SK-N-SH treated with all-trans-retinoic acid at 6 μM for 48 hours (cell line): Measurements from ENCODE around the gene SELL.
"Not testable (repeated sequence)": the region's sequence is repeated elsewhere in the genome, so short reads cannot be mapped to it uniquely, and the experiment has no call there.

Source experiments
- ATAC-seq: fragments of 200-7000 bp; cut with Tn5 transposase; 3 replicates; pipeline ENCODE4 v1.9.1; 2020; ENCODE audit warnings: mild to moderate bottlenecking, moderate library complexity
- ARNTL ChIP-seq: fragments of 450-650 bp; formaldehyde crosslinking; IDR thresholded peaks from 2 replicates; pipeline ENCODE4 v1.5.0; 2020; ENCODE audit warnings: low read depth, mild to moderate bottlenecking, moderate library complexity, borderline replicate concordance
- BACH2 ChIP-seq: fragments of 250-450 bp; sonication (Bioruptor Pico); IDR thresholded peaks from 2 replicates; pipeline ENCODE4 v1.9.0; 2021; ENCODE audit warnings: mild to moderate bottlenecking, borderline replicate concordance
- CSDC2 ChIP-seq: fragments of 250-450 bp; sonication (Bioruptor Pico); IDR thresholded peaks from 2 replicates; pipeline ENCODE4 v1.5.0; 2020; ENCODE audit warnings: mild to moderate bottlenecking, moderate library complexity
- ESRRG ChIP-seq: fragments of 250-450 bp; sonication (Bioruptor Pico); IDR thresholded peaks from 2 replicates; pipeline ENCODE4 v1.6.1; 2021; ENCODE audit warnings: mild to moderate bottlenecking
- GLIS3 ChIP-seq: fragments of 250-450 bp; sonication (Bioruptor Pico); IDR thresholded peaks from 2 replicates; pipeline ENCODE4 v1.5.0; 2020; ENCODE audit warnings: mild to moderate bottlenecking, moderate library complexity
- ISL1 ChIP-seq: fragments of 250-450 bp; sonication (Bioruptor Pico); IDR thresholded peaks from 2 replicates; pipeline ENCODE4 v2.1.2; 2022; ENCODE audit warnings: mild to moderate bottlenecking, moderate library complexity
- OSR1 ChIP-seq: fragments of 250-450 bp; sonication (Bioruptor Pico); IDR thresholded peaks from 2 replicates; pipeline ENCODE4 v1.8.0; 2022; ENCODE audit warnings: moderate library complexity, mild to moderate bottlenecking, inconsistent platforms
- PPARA ChIP-seq: fragments of 250-450 bp; sonication (Bioruptor Pico); IDR thresholded peaks from 2 replicates; pipeline ENCODE4 v1.5.0; 2020; ENCODE audit warnings: mild to moderate bottlenecking, borderline replicate concordance
- RARB ChIP-seq: fragments of 250-450 bp; sonication (Bioruptor Pico); IDR thresholded peaks from 2 replicates; pipeline ENCODE4 v1.8.0; 2021; ENCODE audit warnings: mild to moderate bottlenecking, moderate library complexity
- TCF4 ChIP-seq: fragments of 250-450 bp; sonication (Bioruptor Pico); IDR thresholded peaks from 2 replicates; pipeline ENCODE4 v1.8.0; 2021; ENCODE audit warnings: mild to moderate bottlenecking, moderate library complexity, borderline replicate concordance
- TOX ChIP-seq: fragments of 250-450 bp; sonication (Bioruptor Pico); IDR thresholded peaks from 2 replicates; pipeline ENCODE4 v1.8.0; 2021; ENCODE audit warnings: mild to moderate bottlenecking, moderate library complexity, borderline replicate concordance
- ZFP3 ChIP-seq: fragments of 250-450 bp; sonication (Bioruptor Pico); IDR thresholded peaks from 2 replicates; pipeline ENCODE4 v1.5.0; 2020; ENCODE audit warnings: mild to moderate bottlenecking, moderate library complexity
- ZFP30 ChIP-seq: fragments of 450-650 bp; formaldehyde crosslinking; IDR thresholded peaks from 2 replicates; pipeline ENCODE4 v1.5.0; 2022; ENCODE audit warnings: mild to moderate bottlenecking, moderate library complexity
- ZNF565 ChIP-seq: fragments of 450-650 bp; formaldehyde crosslinking; conservative IDR thresholded peaks from 2 replicates; pipeline ENCODE4 v1.5.0; 2020; ENCODE audit warnings: low read depth, mild to moderate bottlenecking, moderate library complexity
- ZNF70 ChIP-seq: fragments of 450-650 bp; formaldehyde crosslinking; IDR thresholded peaks from 2 replicates; pipeline ENCODE4 v1.5.0; 2020; ENCODE audit warnings: mild to moderate bottlenecking, moderate library complexity
- ZNF8 ChIP-seq: fragments of 450-650 bp; formaldehyde crosslinking; IDR thresholded peaks from 2 replicates; pipeline ENCODE4 v1.5.0; 2020; ENCODE audit warnings: mild to moderate bottlenecking, moderate library complexity
- TF ChIP-seq, protein P1 (sequence below): fragments of 250-450 bp; sonication (Bioruptor Pico); IDR thresholded peaks from 2 replicates; pipeline ENCODE4 v1.8.0; 2021; ENCODE audit warnings: low read depth, mild to moderate bottlenecking, moderate library complexity, borderline replicate concordance
- TF ChIP-seq, protein P2 (sequence below): fragments of 250-450 bp; sonication (Bioruptor Pico); IDR thresholded peaks from 2 replicates; pipeline ENCODE4 v1.5.0; 2020; ENCODE audit warnings: mild to moderate bottlenecking, moderate library complexity
- TF ChIP-seq, protein P3 (sequence below): fragments of 250-450 bp; sonication (Bioruptor Pico); IDR thresholded peaks from 2 replicates; pipeline ENCODE4 v1.5.1; 2021; ENCODE audit warnings: mild to moderate bottlenecking, moderate library complexity
- TF ChIP-seq, protein P4 (sequence below): fragments of 250-450 bp; sonication (Bioruptor Pico); IDR thresholded peaks from 2 replicates; pipeline ENCODE4 v1.5.1; 2020; ENCODE audit warnings: low read depth, mild to moderate bottlenecking, moderate library complexity

SELL gene

DNA sequence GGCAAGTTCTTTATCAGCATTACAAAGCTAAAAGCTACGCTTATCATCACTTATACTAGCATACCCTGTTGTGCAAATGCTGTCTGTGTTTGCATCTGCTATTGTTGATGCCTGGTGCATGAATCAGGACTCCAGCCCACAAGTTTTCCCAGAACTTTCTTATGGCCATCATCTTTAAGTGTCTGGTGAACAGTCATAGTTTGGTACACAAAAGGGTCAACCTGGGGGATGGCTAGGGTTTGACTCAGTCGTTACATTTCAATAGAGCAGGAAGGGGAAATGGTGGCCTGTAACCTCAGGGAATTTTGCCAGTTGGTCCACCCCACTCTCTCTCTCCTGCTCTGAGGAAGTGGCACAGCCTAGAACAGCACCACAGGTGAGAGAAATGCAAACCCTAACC, 35.4 kb downstream of the SELL start:
- ATAC-seq, result no peak
- TF ChIP-seq, protein P1, sequence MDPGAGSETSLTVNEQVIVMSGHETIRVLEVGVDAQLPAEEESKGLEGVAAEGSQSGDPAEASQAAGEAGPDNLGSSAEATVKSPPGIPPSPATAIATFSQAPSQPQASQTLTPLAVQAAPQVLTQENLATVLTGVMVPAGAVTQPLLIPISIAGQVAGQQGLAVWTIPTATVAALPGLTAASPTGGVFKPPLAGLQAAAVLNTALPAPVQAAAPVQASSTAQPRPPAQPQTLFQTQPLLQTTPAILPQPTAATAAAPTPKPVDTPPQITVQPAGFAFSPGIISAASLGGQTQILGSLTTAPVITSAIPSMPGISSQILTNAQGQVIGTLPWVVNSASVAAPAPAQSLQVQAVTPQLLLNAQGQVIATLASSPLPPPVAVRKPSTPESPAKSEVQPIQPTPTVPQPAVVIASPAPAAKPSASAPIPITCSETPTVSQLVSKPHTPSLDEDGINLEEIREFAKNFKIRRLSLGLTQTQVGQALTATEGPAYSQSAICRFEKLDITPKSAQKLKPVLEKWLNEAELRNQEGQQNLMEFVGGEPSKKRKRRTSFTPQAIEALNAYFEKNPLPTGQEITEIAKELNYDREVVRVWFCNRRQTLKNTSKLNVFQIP (CRISPR knock-in tag), result no peak
- TF ChIP-seq, protein P2, sequence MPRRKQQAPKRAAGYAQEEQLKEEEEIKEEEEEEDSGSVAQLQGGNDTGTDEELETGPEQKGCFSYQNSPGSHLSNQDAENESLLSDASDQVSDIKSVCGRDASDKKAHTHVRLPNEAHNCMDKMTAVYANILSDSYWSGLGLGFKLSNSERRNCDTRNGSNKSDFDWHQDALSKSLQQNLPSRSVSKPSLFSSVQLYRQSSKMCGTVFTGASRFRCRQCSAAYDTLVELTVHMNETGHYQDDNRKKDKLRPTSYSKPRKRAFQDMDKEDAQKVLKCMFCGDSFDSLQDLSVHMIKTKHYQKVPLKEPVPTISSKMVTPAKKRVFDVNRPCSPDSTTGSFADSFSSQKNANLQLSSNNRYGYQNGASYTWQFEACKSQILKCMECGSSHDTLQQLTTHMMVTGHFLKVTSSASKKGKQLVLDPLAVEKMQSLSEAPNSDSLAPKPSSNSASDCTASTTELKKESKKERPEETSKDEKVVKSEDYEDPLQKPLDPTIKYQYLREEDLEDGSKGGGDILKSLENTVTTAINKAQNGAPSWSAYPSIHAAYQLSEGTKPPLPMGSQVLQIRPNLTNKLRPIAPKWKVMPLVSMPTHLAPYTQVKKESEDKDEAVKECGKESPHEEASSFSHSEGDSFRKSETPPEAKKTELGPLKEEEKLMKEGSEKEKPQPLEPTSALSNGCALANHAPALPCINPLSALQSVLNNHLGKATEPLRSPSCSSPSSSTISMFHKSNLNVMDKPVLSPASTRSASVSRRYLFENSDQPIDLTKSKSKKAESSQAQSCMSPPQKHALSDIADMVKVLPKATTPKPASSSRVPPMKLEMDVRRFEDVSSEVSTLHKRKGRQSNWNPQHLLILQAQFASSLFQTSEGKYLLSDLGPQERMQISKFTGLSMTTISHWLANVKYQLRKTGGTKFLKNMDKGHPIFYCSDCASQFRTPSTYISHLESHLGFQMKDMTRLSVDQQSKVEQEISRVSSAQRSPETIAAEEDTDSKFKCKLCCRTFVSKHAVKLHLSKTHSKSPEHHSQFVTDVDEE, result no peak
- TF ChIP-seq GLIS3 (CRISPR knock-in tag) (no peak), TOX (CRISPR knock-in tag) (no peak), ZFP30 (CRISPR knock-in tag) (no peak), ESRRG (no peak), ZNF565 (CRISPR knock-in tag) (no peak), OSR1 (CRISPR knock-in tag) (no peak), ISL1 (CRISPR knock-in tag) (no peak), TCF4 (CRISPR knock-in tag) (no peak), ZFP3 (CRISPR knock-in tag) (no peak), ARNTL (CRISPR knock-in tag) (no peak)
- TF ChIP-seq, protein P3, sequence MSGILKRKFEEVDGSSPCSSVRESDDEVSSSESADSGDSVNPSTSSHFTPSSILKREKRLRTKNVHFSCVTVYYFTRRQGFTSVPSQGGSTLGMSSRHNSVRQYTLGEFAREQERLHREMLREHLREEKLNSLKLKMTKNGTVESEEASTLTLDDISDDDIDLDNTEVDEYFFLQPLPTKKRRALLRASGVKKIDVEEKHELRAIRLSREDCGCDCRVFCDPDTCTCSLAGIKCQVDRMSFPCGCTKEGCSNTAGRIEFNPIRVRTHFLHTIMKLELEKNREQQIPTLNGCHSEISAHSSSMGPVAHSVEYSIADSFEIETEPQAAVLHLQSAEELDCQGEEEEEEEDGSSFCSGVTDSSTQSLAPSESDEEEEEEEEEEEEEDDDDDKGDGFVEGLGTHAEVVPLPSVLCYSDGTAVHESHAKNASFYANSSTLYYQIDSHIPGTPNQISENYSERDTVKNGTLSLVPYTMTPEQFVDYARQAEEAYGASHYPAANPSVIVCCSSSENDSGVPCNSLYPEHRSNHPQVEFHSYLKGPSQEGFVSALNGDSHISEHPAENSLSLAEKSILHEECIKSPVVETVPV, result no peak

DNA sequence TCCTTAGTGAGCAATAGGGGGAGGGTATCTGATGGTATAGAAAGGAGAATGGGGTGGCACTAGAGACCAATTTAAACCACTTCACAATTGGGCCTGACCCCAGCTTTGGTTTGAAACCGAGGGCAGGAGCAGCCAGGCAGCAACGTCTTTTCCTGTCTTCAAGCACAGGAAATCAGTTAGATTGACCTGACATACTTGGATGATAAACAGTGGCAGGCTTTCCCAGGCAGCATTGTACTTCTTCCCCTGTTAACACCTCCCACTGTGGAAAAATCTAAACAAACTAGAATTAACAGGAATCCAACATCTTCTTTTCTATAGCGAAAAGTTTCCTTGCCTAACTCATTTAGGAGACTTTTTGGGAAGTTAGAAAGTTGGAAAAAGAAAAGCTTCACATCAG, 40.6 kb downstream of the SELL start:
- ATAC-seq, result no peak

GRCh38 chr1:169670244-169670643, 41.2 kb downstream of the SELL start:
- ATAC-seq, result not testable (repeated sequence)

More for the DNA sequence above, 40.6 kb downstream of the SELL start:
- TF ChIP-seq ZFP30 (CRISPR knock-in tag) (no peak), RARB (CRISPR knock-in tag) (no peak), PPARA (CRISPR knock-in tag) (no peak), CSDC2 (CRISPR knock-in tag) (no peak), ZNF70 (CRISPR knock-in tag) (no peak), TCF4 (CRISPR knock-in tag) (no peak), OSR1 (CRISPR knock-in tag) (no peak), ISL1 (CRISPR knock-in tag) (no peak), GLIS3 (CRISPR knock-in tag) (no peak), ESRRG (no peak), ZNF8 (CRISPR knock-in tag) (no peak), BACH2 (CRISPR knock-in tag) (no peak), ZNF565 (CRISPR knock-in tag) (no peak), ZFP3 (CRISPR knock-in tag) (no peak)
- TF ChIP-seq, protein P4, sequence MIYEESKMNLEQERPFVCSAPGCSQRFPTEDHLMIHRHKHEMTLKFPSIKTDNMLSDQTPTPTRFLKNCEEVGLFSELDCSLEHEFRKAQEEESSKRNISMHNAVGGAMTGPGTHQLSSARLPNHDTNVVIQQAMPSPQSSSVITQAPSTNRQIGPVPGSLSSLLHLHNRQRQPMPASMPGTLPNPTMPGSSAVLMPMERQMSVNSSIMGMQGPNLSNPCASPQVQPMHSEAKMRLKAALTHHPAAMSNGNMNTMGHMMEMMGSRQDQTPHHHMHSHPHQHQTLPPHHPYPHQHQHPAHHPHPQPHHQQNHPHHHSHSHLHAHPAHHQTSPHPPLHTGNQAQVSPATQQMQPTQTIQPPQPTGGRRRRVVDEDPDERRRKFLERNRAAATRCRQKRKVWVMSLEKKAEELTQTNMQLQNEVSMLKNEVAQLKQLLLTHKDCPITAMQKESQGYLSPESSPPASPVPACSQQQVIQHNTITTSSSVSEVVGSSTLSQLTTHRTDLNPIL (CRISPR knock-in tag), result no peak
- TF ChIP-seq, protein P3, result no peak
- TF ChIP-seq, protein P1 (CRISPR knock-in tag), result no peak
- TF ChIP-seq, protein P2, result no peak

GRCh38 chr1:169667699-169668596, 43.5 kb downstream of the SELL start:
- ATAC-seq, result not testable (repeated sequence)

DNA sequence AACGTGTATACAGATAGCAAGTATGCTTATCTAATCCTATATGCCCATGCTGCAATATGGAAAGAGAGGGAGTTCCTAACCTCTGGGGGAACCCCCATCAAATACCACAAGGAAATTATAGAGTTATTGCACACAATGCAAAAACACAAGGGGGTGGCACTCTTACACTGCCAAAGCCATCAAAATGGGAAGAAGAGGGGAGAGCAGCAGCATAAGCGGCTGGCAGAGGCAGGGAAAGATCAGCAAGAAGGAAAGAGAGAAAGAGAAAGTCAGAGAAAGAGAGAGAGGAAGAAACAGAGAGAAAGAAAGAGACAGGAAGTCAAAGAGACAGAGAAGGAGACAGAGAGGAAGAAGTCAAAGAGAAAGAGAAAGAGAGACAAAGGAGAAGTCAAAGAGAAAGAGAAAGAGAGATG, 44.2 kb downstream of the SELL start:
- not testable (repeated sequence) for ATAC-seq
